OCI-LY1 (cell line): Measurements from ENCODE around the gene IL12A.

Source experiments
- H2AFZ ChIP-seq: fragments of 200-600 bp; sonication (generic), shearing (Covaris generic); 2 replicates; pipeline ENCODE4 v1.6.0; 2014; ENCODE audit warnings: antibody characterized with exemption, mild to moderate bottlenecking, low read length
- H3F3A ChIP-seq: fragments of 200-600 bp; sonication (generic), shearing (Covaris generic); 2 replicates; pipeline ENCODE4 v1.6.0; 2014; ENCODE audit warnings: mild to moderate bottlenecking, antibody characterized with exemption, low read length, moderate library complexity; ENCODE audit not compliant: insufficient read depth
- H3K27ac ChIP-seq: fragments of 200-600 bp; sonication (generic); 2 replicates; pipeline ENCODE4 v1.5.1; 2014; ENCODE audit warnings: low read length, mixed run types, mild to moderate bottlenecking, low read depth; ENCODE audit not compliant: poor library complexity, severe bottlenecking
- H3K27me3 ChIP-seq: fragments of 200-600 bp; sonication (generic); 2 replicates; pipeline ENCODE4 v1.6.0; 2014; ENCODE audit warnings: antibody characterized with exemption, mild to moderate bottlenecking, low read length, moderate library complexity; ENCODE audit not compliant: insufficient read depth
- H3K36me3 ChIP-seq: fragments of 200-600 bp; sonication (generic); 2 replicates; pipeline ENCODE4 v1.6.1; 2014; ENCODE audit warnings: mild to moderate bottlenecking, antibody characterized with exemption, low read length, moderate library complexity, mixed read lengths; ENCODE audit not compliant: insufficient read depth
- H3K4me1 ChIP-seq: fragments of 200-600 bp; sonication (generic); 2 replicates; pipeline ENCODE4 v1.5.1; 2014; ENCODE audit warnings: mild to moderate bottlenecking, low read length, moderate library complexity; ENCODE audit not compliant: insufficient read depth, severe bottlenecking
- H3K4me2 ChIP-seq: fragments of 200-600 bp; sonication (generic), shearing (Covaris generic); 2 replicates; pipeline ENCODE4 v1.6.1; 2014; ENCODE audit warnings: low read length
- H3K4me3 ChIP-seq: fragments of 200-600 bp; sonication (generic); 2 replicates; pipeline ENCODE4 v1.5.1; 2014; ENCODE audit warnings: low read length, low read depth, mild to moderate bottlenecking, mixed read lengths; ENCODE audit not compliant: poor library complexity, severe bottlenecking
- H3K79me2 ChIP-seq: fragments of 200-600 bp; shearing (Covaris generic); 2 replicates; pipeline ENCODE4 v1.6.1; 2016; ENCODE audit warnings: mixed run types, low read length, mixed read lengths; ENCODE audit not compliant: insufficient read depth
- H3K9ac ChIP-seq: fragments of 200-600 bp; sonication (generic), shearing (Covaris generic); 2 replicates; pipeline ENCODE4 v1.6.1; 2014; ENCODE audit warnings: mild to moderate bottlenecking, low read length, mixed read lengths
- H3K9me2 ChIP-seq: fragments of 200-600 bp; sonication (generic), shearing (Covaris generic); 2 replicates; pipeline ENCODE4 v1.6.1; 2014; ENCODE audit warnings: low read depth, mild to moderate bottlenecking, low read length, mixed read lengths
- H3K9me3 ChIP-seq: fragments of 200-600 bp; shearing (Covaris generic); 2 replicates; pipeline ENCODE4 v1.6.1; 2014; ENCODE audit warnings: low read length, mixed read lengths
- H4K20me1 ChIP-seq: fragments of 200-600 bp; sonication (generic), shearing (Covaris generic); 2 replicates; pipeline ENCODE4 v1.6.0; 2016; ENCODE audit warnings: mild to moderate bottlenecking, low read length; ENCODE audit not compliant: insufficient read depth
- CTCF ChIP-seq: fragments of 200-600 bp; sonication (generic), shearing (Covaris generic); IDR thresholded peaks from 2 replicates; pipeline ENCODE4 v1.5.1; 2017; ENCODE audit warnings: mild to moderate bottlenecking, antibody characterized with exemption, low read length, moderate library complexity, mixed read lengths
- EZH2 ChIP-seq: fragments of 200-600 bp; sonication (generic), shearing (Covaris generic); IDR thresholded peaks from 2 replicates; pipeline ENCODE4 v1.8.0; 2017; ENCODE audit warnings: borderline replicate concordance, mixed run types, mild to moderate bottlenecking, antibody characterized with exemption, low read length, moderate library complexity, mixed read lengths

IL12A gene

GRCh38 chr3:160016972-160017371, 28.3 kb downstream of the IL12A start:
- H3K9me3 ChIP-seq: no peaks in the 10 kb centered on the region
- H2AFZ ChIP-seq: no peak overlapping the region
- H3K4me1 ChIP-seq: peaks cover 7% of the 10 kb centered on the region
- no peaks in the 10 kb centered on the region for H3F3A ChIP-seq
- H3K4me2 ChIP-seq: no peak overlapping the region
- H3K27ac ChIP-seq: no peak overlapping the region
- H3K27me3 ChIP-seq: no peaks in the 10 kb centered on the region
- no peaks in the 10 kb centered on the region for H3K79me2 ChIP-seq
- H3K9me2 ChIP-seq: no peaks in the 10 kb centered on the region
- no peak overlapping the region for H3K9ac ChIP-seq
- H3K4me3 ChIP-seq: no peak overlapping the region
- no peaks in the 10 kb centered on the region for H3K36me3 ChIP-seq
- H4K20me1 ChIP-seq: no peaks in the 10 kb centered on the region
- TF ChIP-seq CTCF: no peak
- TF ChIP-seq EZH2: no peak

DNA sequence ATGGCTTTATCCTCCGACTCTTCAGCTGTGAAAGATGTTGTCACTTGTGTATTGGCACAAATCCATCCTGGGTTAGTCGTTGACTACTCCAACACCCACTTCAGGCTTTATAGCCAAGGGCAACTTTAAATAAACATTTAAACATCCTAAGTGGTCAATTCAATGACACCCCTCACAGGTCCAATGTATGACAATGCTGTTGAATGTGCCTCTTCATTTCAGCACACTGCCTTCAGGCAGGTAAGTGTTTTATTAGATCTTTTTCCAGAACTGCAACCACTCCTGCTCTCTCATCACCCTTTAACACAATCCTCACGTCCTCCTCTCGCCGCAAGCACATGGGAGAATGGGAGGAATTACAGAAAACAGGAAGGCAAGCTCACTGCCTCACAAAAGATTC, 30.3 kb downstream of the IL12A start:
- no peak overlapping the region for H3K4me3 ChIP-seq
- no peaks in the 10 kb centered on the region for H3K9me3 ChIP-seq
- no peak for TF ChIP-seq CTCF
- no peak for TF ChIP-seq EZH2
- no peak overlapping the region for H3K27ac ChIP-seq
- H3K9me2 ChIP-seq: no peaks in the 10 kb centered on the region
- H4K20me1 ChIP-seq: no peaks in the 10 kb centered on the region
- no peaks in the 10 kb centered on the region for H3K4me1 ChIP-seq
- H3K36me3 ChIP-seq: no peaks in the 10 kb centered on the region
- H3K9ac ChIP-seq: no peak overlapping the region
- H3K27me3 ChIP-seq: no peaks in the 10 kb centered on the region
- H3K79me2 ChIP-seq: no peaks in the 10 kb centered on the region
- H2AFZ ChIP-seq: no peak overlapping the region
- H3F3A ChIP-seq: no peaks in the 10 kb centered on the region
- no peak overlapping the region for H3K4me2 ChIP-seq

- Histone ChIP-seq H3K27ac (no peak overlapping the region), H3K4me3 (no peak overlapping the region)
- no peak for TF ChIP-seq EZH2
- TF ChIP-seq CTCF: no peak
Measured at GRCh38 chr3:160020057-160020711, 31.5 kb downstream of the IL12A start.

More at GRCh38 chr3:160020057-160020711, 31.5 kb downstream of the IL12A start:
- no peak overlapping the region for H3K4me2 ChIP-seq
- no peaks in the 10 kb centered on the region for H4K20me1 ChIP-seq
- H3K27me3 ChIP-seq: no peaks in the 10 kb centered on the region
- H2AFZ ChIP-seq: no peak overlapping the region
- H3K9me2 ChIP-seq: no peaks in the 10 kb centered on the region
- H3F3A ChIP-seq: no peaks in the 10 kb centered on the region
- no peaks in the 10 kb centered on the region for H3K36me3 ChIP-seq
- H3K9me3 ChIP-seq: no peaks in the 10 kb centered on the region
- H3K4me1 ChIP-seq: no peaks in the 10 kb centered on the region
- H3K9ac ChIP-seq: no peak overlapping the region
- no peaks in the 10 kb centered on the region for H3K79me2 ChIP-seq
